IPS-NIHi7 (cell line): ENCODE data around the gene RUVBL1.
A peak's percentile ranks its signal among the peaks of the same experiment; 100 is the strongest.

Experiments used
- DNase-seq: peaks from one replicate; pipeline ENCODE4 v3.0.0; 2012; ENCODE audit warnings: mixed read lengths; ENCODE audit errors: extremely low spot score

Gene RUVBL1

DNA sequence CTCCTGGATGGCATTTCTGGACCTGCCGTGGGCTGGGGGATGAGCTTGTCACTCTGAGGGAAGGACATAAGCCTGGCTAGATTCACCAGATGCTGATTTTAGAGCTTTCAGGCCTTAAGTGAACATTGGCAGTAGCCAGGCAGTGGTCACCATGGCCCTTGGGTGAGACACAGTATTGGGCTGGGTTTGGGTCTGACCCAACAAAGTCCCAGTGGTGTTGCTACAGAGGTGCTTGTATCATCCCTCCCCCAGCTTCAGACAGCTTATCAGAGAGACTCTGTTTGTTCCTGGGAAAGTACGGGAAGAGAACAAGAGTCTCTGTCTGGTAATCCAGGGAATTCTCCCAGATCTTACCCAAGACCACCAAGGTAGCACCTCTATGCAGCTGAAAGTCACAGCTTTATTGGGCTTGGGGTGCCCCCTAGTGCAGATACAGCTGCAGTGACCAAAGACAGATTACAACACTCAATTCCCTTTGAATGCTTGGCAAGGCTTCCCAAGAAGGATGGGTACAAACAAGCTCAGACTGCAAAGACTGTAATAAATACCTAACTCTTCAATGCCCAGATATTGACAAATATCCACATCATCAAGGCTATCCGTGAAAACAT is 9.8 kb upstream of the RUVBL1 start:
- no peak for DNase-seq

DNA sequence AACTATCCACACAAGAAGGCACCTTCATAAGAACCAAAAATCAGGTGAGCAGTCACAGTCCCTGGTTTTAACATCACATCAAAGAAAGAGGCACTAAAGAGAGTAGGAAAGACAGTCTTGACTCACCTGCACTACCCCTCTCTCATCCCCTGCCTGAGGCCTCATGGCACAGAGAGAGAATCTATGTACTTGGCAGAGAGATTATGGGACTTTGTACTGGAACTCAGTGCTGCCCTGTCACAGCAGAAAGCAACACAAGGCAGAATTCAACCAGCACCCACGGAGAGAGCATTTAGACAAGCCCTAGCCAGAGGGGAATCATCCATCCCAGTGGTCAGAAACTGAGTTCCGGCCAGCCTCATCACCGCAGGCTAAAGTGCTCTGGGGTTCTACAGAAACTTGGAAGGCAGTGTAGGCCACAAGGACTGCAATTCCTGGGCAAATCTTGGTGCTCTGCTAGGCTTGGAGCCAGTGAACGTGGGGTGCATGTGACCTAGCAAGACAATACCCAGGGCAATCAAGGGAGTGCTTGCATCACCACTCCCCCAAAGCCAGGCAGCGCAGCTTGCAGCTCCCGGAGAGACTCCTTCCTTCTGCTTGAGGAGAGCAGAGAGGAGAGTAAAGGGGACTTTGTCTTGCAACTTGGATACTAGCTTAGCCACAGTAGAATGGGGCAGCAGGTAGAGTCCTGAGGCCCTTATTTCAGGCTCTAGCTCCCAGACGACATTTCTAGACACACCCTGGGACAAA is 8.5 kb upstream of the RUVBL1 start:
- no peak for DNase-seq

DNA sequence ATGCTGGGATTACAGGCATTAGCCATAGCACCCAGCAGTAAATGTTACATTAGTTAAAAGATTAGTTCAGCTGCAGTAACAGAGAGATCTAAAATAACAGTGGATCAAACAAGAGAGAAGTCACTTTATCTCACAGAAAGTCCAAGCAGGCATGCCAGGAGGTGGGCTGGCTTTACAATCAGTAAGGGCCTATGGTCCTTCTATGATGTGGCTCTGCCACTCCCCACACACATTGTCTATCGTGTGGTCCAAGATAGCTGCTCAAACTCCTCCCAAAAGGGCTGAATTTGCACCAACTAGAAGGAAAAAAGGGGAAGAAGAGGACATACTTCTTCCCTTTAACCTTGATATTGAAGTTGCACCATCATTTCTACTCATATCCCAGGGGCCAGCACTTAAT is 4.6 kb upstream of the RUVBL1 start:
- DNase-seq = no peak

DNA sequence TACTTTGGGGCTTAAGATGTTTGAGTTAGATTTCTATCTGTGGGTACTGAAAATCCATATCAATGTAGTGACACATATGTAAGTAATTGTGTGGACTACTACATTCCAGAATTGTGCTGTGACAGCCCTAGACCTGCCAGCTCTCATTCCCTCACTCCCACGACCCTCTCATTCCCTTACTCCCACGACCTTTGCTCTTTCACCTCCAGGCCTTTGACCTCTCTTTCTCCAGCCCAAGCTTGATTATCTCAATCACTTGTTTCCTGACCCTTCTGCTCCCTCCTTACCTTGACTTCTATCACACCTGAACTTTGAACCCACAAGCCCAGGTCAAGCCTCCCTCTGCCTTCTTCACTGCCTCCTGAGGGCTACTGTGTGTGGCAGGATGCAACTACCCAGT is 3.6 kb upstream of the RUVBL1 start:
- DNase-seq = no peak

DNA sequence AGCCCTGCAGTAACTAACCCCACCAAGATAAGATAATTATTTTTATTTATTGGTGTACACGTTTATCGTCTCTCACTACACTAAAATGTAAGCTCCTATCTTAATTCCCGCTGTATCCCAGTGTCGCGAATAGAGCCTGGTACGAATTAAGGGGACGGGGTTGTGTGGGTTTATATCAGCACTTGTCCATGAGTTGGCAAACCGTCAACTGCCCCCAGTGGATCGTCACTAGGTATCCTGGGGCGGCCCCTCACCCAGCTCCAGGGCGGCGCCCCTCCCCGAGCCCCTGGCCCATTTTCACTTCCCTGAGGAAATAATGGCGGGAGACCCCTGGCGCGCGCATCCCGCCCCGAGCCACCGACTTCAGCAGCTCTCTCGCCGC is 465 bp downstream of the RUVBL1 start:
- DNase-seq = no peak

DNA sequence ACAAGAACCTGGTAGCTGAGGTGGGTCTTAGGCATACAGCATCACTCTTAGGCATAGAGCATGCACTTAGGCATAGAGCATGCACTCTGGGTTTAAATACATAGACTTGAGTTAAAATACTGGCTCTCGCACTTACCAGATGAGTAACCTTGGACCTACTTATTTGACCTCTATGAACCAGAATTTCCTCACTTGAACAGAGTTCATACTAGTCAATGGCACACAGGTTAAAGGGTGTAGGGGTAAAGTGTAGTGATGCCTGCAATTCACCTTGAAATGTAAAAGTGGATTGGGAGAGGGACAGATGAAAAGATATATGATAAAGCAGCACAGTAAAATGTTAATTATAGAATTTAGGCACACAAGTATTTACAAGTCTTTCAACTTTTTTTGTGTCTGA is 1.6 kb downstream of the RUVBL1 start:
- DNase-seq = no peak

DNA sequence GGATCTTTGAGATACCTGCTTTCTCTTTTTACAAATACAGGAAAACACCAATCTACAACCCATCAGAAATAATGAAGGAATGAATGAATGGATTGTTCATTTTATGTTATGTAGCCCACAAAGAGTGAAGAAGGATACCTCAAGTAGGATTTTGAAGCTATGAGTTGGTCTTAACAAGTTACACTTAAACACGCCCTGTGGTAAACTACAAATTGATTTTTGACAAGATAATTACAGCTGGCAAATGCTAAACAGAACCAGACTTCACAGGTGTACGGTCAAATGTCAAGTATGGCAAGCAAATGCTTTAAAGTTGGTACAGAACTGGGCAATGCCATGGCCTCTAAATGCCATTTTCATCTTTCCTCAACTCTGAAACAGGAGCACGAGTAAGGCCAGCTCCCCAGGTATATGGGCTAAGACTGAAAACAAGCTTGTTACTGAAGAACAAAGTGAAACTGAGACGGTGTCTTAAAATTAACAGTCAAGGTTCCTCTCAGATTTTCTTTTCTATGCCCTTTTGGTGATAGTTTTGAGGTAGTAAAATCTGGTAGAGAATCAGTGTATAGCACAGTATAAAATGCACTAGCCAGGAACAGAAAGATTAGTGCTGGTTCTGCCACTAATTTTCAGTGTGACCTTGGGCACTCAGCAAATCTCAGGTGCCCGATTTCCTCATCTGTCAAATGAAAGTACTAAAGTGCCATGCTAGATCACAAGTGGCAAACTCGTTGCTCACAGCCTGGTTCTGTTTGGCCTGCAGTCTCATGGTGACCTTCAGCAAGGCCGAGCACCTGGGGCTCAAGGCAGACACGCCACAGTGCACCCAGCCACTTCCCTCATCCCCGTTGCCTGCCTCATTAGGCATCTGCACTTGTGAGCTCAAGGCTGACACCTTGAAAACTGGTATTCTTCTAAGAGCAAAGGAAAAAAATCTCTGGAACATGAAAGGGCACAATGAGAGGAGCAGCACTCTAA is 9.5 kb downstream of the RUVBL1 start:
- no peak for DNase-seq

DNA sequence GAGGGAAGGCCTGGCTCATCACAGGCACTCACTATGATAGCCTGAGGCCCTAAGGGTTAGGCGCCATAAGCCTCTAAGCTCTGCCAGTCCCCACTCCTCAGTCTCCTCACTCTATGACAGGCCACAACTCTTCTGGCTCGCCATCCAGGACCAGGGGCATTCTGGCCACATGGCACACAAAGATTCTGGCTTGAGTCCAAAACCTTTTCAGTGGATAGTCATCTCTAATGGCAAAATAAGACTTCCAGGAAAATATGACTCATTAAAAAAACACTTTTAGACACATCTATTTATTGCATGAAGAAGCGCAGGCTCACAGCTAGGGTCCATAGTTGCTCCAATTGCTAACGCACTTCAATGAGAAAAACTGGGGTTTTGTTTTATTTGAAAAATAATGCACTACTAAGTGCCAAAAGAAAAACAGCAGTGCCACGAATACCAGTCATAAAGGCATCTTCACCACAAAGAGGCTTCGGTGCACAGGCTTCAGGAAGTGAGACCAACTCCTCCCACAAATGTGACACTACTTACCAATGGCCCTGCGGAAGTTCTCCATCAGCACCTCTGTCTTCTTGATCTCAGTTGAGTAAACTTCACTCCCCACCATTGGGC is 11.1 kb downstream of the RUVBL1 start:
- no peak for DNase-seq

DNA sequence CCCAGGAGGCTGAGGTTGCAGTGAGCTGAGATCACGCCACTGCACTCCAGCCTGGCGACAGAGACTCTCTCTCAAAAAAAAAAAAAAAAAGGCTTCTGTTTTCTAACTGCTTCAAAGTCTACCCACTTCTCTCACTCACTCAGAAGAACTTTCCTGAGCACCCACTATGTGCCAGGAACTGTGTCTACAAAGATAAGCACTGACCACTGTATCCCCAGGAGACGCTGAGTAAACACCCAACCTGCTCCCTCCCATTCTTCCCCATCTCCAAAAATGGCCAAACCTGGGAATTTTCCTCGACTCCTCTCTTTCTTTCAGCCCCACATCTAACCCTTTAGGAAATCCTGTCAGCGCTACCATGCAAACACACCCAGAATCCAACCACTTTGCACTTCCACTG is 12.5 kb downstream of the RUVBL1 start:
- no peak for DNase-seq

DNA sequence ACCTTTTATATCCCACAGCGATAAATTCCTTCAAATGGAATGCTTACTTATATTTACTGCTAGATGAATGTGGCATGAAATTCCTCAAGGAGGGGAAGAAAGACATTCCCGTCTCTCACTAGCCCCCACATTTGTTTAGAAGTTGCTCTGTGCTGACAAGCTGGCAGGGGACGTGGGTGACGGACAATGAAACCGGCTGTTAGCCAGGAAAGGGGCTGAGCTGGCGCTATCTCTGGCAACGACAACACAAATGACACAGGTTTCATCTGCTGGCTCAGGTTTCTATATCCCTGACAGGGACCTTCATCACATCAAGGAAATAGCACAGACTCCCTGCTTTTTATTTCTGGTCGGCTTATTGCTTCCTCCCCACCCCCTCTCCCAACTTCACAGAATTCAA is 15.8 kb downstream of the RUVBL1 start:
- no peak for DNase-seq

DNA sequence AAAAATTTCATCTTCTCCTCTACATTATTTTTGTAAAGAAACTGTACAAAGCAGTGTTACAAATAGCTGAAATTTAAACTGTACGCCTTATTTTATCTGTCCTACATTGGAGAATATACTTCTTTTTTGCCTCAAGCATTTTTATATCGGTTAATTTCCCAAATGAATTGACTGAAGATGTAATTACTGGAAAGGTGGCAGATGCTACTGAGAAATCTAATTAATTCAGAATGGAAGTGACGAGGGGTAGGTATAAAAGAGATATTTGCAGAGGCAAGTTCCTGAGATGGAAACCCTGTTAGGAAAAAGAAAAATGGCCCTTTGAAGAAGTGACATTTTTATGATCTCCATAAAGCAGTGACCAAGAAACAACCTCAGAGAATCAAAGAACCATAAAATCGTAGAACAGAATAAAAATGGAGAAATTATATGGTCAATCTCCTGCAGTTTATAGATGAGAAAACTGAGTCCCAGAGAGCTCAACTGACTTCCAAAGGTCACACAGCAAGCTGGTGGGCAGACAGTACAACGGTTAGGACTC is 20.4 kb downstream of the RUVBL1 start:
- DNase-seq = no peak

DNA sequence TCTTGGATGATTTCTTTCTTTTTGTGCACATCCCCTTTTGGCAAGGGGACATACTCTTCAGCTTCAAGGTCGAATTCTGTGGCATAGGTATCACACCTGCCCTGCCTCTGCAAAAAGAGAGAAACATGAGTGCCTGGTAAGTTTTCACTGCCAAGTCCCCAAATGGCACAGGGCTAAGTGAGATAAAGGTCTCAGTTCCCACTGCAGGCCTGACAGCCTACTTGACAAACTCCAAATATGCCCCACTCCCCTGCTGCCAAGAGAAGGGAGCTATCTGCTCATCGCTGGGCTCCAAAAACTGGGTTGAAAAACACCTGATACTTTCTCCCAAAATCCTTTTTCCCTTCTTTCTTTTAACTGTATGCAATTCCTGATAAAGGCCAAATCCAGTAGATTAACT is 23.0 kb downstream of the RUVBL1 start:
- DNase-seq = no peak

DNA sequence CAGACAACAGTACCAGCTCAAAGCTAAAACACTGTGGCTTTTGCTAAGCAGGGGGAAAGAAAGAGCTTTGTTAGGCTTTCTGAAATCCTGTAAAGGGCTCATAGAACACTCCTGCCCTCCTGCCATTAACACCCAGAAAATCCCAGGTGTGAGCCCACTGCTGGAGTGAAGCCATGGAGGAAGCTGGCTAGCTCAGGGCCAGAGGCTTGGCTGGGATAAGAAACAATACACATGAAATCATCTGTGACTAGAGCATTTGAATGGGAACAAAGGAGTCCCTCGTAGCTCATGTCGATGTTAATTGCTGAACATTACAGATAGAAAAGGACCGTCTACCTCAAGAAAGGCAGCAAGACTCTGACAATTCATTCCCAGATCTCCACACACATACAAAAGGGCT is 23.5 kb downstream of the RUVBL1 start:
- DNase-seq = no peak

DNA sequence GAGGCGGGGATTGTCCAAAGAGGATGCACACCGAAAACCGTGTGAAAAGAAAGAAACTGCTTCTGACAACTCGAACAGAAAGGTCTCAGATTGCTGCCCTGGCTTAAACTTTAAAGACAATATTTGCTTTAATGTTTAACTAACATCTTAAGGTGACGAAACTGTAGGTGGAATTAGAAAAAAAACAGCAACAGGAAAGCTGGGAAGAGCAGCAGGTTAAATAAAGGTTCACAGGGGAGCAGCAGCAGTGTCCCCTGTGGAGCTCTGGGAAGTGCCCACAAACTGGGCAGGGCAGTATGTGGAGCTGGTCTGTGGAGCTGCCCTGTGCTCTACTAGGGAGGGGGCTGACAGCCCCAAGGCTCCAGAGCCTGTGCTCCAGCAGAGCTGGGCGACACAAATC is 25.4 kb downstream of the RUVBL1 start:
- DNase-seq = no peak

DNA sequence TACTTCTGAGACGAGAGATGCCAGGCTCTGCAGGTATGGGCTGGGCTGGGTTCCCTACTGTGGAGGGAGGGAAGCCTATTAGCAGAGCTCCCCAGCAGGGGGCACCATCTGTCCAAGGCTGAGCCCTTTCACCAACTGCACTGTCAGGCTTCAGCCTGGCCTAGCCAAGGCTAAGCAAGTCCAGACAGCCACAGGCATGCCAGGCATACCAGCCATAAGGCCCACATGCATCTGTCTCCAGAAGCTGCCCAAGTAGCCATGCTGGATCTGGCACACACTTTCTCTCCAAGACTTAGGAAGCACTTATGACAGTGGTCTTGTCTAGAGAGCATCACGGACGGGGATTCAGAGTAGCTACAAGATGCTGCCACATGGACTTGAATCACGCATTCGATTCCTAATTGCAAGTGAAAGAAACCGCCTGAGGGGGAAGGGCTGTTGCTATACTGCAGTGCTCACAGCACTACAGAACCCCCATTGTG is 28.3 kb downstream of the RUVBL1 start:
- DNase-seq = peak; percentile 88

DNA sequence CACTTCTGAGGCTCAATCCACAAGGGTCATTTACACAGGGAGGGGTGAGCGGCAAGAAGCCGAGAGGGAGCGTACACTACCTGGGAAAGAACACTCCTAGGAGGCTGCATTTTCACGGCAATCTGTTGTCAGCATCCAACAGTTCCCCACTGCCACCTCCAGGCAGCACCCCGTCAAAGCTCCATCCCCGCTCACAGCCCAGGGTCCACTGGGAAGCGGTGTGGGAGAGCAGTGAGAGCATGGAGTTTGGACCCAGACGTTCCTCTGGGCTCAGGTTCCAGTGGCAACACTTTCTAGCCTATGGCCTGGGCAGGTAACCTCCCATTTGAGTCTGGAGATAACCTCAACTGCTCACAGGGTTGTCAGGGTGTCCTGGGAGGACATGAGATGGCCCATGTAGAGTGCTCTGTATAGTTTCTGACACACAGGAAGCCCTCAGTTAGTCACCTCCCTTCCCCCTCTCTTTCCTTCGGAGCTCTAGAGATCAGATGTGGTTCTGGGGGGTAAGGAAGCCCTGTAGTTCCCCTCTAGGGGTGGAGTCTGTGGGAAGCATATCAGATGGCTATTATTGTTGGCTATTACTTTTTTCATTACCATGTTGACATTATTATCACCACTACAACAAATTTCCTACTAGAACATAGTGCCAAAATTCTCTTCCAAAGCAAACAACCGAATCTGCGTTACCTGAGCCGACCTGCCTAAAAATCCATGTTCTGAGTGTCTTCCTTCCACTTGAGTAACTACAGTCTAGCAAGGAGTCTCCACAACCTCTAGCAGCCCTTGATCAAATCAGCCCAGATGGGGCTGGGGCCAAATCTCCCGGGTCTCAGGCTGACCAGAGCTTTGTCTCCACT is 29.1 kb downstream of the RUVBL1 start:
- no peak for DNase-seq

DNA sequence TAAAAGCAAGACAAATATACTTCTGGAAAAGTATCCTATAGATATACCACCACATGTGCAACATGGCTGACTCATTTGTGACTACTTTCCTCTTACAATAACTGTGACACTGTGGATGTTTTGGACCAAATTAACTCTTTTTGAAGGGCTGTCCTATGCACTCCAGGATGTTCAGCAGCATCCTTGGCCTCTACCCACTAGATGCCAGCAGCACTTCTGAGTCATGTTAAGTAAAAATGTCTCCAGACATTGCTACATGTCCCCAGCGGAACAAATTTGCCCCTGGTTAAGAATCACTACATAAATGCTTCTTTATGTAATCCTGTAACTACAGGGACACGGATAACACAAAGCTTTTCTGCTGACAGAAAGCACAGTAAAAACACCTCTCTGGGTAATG is 32.0 kb downstream of the RUVBL1 start:
- no peak for DNase-seq

DNA sequence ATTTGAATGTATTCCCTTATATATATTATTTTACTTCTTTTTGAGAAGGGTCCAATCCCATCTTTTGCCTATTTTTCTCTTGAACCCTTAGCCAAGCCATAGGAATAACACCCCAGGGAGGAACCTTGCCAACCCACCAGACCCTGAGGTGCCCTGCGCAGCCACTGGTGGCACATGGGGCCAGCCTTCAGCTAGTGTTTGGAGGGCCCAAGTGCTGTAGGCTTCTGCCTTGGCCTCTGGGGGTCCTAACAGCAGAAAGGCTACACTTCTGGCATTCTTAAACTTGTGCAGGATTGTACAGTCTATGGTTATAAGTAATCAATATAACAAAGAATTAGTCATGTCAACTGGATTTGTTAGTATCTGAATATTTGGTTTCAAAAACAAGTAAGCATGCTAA is 34.5 kb downstream of the RUVBL1 start:
- DNase-seq = no peak

DNA sequence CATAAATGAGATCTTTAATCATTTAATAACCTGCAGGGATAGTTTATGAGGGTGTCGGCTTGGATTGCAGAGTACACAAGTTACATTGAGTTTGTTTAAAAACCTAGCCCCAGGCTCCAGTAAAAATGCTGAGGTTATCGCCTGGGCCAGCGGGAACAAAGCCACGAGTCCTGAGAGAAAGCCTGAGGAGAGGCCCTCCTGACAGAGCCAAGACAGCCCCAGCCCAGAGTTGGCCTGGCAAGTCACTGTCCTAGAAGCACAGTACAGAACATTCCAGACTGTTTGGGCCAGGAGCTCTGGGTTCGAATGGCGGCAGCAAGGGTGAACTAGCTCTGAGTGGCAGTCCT is 39.0 kb downstream of the RUVBL1 start:
- DNase-seq = no peak

DNA sequence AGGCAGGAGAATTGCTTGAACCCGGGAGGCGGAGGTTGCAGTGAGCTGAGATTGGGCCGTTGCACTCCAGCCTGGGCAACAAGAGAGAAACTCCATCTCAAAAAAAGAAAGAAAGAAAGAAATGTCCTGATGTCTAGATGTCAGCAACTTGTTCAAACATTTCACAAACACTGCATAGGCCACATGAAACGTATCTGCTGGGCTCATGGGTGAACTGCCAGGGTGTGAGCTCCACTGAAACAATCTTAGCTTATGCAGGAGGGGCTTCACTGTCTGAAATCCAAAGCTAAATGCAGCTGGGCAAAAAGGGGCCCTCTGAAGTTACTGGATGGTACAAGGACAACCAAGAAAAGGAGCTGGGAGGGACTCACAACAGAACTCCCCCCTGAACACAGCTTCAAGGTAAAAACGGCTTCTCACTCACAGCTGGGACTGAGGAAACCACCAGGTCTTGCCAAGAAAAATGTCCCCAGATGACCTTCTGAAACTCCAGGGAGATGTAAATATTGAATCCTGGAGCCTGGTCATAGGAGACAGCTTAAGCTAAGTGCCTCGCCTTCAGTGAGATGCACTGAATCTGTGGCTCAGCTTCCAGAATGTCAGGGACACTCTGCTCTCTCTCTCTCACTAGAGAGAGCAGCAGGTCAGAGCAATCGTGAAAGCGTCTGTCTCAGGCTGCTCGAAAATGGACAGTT is 39.5 kb downstream of the RUVBL1 start:
- DNase-seq = no peak
